ENCODE measurements around the gene TSPAN10.
"Not testable (repeated sequence)": the region's sequence is repeated elsewhere in the genome, so short reads cannot be mapped to it uniquely, and the experiment has no call there.

The TSPAN10 gene

GRCh38 chr17:81636505-81637288, at the start of gene TSPAN10, which contains the start of gene NPLOC4:
TSS of gene TSPAN10 (plus strand) at chr17:81637196. CDS start at chr17:81642413, 5,217 bp downstream.
TSS of gene NPLOC4 (minus strand) at chr17:81637112. CDS start at chr17:81636930, 182 bp downstream.
- DNase-seq = peak; percentile 83

- DNase-seq = no peak
These were observed 47.4 kb upstream of the TSPAN10 start for GRCh38 chr17:81589612-81590011.

- no peak for DNase-seq
These were observed 46.9 kb upstream of the TSPAN10 start for GRCh38 chr17:81590121-81590520.

GRCh38 chr17:81591971-81592370, 45.0 kb upstream of the TSPAN10 start:
- no peak for DNase-seq

- no peak for DNase-seq
These were observed 43.7 kb upstream of the TSPAN10 start for GRCh38 chr17:81593105-81593871.

GRCh38 chr17:81599719-81600486, 37.1 kb upstream of the TSPAN10 start:
- no peak for DNase-seq

GRCh38 chr17:81601525-81602120, 35.4 kb upstream of the TSPAN10 start:
- no peak for DNase-seq

GRCh38 chr17:81603846-81604610, 33.0 kb upstream of the TSPAN10 start:
- DNase-seq = no peak

GRCh38 chr17:81607431-81607830, 29.6 kb upstream of the TSPAN10 start:
- no peak for DNase-seq

- DNase-seq = no peak
These were observed 28.9 kb upstream of the TSPAN10 start for GRCh38 chr17:81608082-81608481.

GRCh38 chr17:81608605-81609004, 28.4 kb upstream of the TSPAN10 start:
- DNase-seq = no peak

GRCh38 chr17:81609541-81610311, 27.3 kb upstream of the TSPAN10 start:
- DNase-seq = no peak

GRCh38 chr17:81612172-81612970, 24.6 kb upstream of the TSPAN10 start:
- no peak for DNase-seq

GRCh38 chr17:81615401-81615930, 21.5 kb upstream of the TSPAN10 start:
- no peak for DNase-seq

GRCh38 chr17:81616877-81617276, 20.1 kb upstream of the TSPAN10 start:
- DNase-seq = no peak

GRCh38 chr17:81618307-81618706, 18.7 kb upstream of the TSPAN10 start:
- DNase-seq = not testable (repeated sequence)

- DNase-seq = no peak
These were observed 15.4 kb upstream of the TSPAN10 start for GRCh38 chr17:81621494-81622130.

- DNase-seq = no peak
These were observed 6.7 kb upstream of the TSPAN10 start for GRCh38 chr17:81630274-81630673.

- DNase-seq = no peak
These were observed 5.5 kb upstream of the TSPAN10 start for GRCh38 chr17:81631482-81631881.

GRCh38 chr17:81635431-81635830, 1.6 kb upstream of the TSPAN10 start:
- DNase-seq = no peak
